Neural cell (in vitro differentiated cells): Measurements from ENCODE around the gene NFIA.

Experiments used
- POLR2AphosphoS5 ChIP-seq: IDR thresholded peaks from 2 replicates; pipeline ENCODE4 v1.6.1; 2012
- RAD21 ChIP-seq: fragments of 450-650 bp; conservative IDR thresholded peaks from 2 replicates; pipeline ENCODE4 v1.6.1; 2014; ENCODE audit warnings: antibody characterized with exemption, mild to moderate bottlenecking, moderate library complexity
- SMC3 ChIP-seq: fragments of 450-650 bp; conservative IDR thresholded peaks from 2 replicates; pipeline ENCODE4 v1.6.1; 2014; ENCODE audit warnings: antibody characterized with exemption, mild to moderate bottlenecking, moderate library complexity; ENCODE audit not compliant: poor library complexity
- TAF1 ChIP-seq: IDR thresholded peaks from 2 replicates; pipeline ENCODE4 v1.6.1; 2012; ENCODE audit warnings: low read depth
- TF ChIP-seq, protein P1 (sequence below): fragments of 450-650 bp; IDR thresholded peaks from 2 replicates; pipeline ENCODE4 v1.5.1; 2014; ENCODE audit warnings: antibody characterized with exemption, mild to moderate bottlenecking, moderate library complexity; ENCODE audit not compliant: poor library complexity, severe bottlenecking

DNA sequence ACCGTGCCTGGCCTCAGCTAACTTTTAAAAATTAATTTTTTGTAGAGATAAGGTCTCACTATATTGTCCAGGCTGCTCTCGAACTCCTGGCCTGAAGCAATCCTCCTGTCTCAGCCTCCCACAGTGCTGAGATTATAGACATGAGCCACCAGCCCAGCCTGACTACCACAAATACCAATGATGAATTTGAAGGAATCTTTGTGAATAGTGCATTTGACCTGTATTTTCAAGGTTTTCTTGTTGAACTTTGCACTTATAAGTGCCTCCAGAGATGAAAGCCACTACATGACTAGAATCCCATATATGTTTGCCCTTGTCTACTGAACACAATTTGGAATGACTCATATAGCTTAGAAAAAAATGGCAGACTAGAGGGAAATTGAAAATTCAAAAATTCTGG is 297.3 kb downstream of the NFIA start:
- TF ChIP-seq, protein P1, sequence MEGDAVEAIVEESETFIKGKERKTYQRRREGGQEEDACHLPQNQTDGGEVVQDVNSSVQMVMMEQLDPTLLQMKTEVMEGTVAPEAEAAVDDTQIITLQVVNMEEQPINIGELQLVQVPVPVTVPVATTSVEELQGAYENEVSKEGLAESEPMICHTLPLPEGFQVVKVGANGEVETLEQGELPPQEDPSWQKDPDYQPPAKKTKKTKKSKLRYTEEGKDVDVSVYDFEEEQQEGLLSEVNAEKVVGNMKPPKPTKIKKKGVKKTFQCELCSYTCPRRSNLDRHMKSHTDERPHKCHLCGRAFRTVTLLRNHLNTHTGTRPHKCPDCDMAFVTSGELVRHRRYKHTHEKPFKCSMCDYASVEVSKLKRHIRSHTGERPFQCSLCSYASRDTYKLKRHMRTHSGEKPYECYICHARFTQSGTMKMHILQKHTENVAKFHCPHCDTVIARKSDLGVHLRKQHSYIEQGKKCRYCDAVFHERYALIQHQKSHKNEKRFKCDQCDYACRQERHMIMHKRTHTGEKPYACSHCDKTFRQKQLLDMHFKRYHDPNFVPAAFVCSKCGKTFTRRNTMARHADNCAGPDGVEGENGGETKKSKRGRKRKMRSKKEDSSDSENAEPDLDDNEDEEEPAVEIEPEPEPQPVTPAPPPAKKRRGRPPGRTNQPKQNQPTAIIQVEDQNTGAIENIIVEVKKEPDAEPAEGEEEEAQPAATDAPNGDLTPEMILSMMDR = no peak
- TF ChIP-seq POLR2AphosphoS5 (no peak), RAD21 (no peak), SMC3 (no peak), TAF1 (no peak)
